GM19240 (cell line): ENCODE measurements around the gene CROCC.
"Not testable (repeated sequence)": the region's sequence is repeated elsewhere in the genome, so short reads cannot be mapped to it uniquely, and the experiment has no call there.

ENCODE experiments used
- DNase-seq: peaks from one replicate; pipeline ENCODE4 v3.0.0; 2011; ENCODE audit warnings: low spot score; ENCODE audit not compliant: insufficient read length

Gene CROCC

DNA sequence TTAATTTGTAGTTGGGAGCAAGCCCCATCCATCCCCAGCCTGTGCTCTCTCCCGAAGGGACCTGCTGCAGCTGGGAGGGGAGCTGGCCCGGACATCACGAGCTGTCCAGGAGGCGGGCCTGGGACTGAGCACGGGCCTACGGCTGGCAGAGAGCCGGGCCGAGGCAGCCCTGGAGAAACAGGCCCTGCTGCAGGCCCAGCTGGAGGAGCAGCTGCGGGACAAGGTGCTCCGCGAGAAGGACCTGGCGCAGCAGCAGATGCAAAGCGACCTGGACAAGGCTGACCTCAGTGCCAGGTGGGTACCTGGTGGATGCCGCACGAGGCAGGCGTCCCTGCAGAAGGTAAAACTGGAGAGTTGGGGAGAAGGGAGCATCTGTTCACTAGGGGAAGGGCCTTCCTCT is 14.8 kb downstream of the CROCC start:
- DNase-seq, result not testable (repeated sequence)

DNA sequence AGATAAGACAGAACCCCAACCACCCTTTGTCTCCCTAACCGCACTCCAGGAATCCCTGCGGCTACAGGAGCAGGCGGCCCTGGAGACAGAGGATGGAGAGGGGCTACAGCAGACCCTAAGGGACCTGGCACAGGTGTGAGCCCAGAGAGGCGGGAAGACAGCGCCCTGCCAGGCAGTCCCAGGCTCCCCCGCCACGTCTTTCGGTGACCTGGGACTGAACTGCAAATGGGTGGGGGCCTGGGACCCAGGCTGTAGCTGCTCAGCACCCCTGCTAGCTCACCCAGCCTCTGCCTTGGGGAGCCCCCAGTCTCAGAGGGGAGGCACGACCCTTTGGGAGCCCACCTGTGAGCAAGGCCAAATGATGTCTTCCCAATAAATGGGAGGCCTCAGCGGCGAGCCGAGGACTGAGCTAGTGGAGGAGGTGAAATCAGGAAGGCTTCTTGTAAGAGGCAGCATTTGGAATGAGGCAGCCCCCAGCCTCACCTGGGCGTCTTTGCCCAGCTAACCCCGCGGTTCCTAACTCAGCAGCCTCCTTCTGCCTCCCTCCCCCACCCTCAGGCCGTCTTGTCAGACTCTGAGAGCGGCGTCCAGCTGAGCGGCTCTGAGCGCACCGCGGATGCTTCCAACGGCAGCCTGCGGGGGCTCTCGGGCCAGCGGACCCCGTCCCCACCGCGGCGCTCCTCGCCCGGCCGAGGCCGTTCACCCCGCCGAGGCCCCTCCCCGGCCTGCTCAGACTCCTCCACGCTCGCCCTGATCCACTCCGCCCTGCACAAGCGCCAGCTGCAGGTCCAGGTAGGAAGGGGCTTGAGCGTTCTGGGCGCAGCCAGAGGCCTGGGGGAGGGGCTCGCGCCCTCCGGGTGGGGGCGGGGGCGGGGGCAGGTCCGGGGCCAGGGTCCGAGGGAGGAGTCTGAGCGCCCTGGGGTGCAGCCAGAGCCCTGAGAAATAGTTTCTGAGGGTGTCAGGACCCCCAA is 16.9 kb downstream of the CROCC start:
- no peak for DNase-seq

DNA sequence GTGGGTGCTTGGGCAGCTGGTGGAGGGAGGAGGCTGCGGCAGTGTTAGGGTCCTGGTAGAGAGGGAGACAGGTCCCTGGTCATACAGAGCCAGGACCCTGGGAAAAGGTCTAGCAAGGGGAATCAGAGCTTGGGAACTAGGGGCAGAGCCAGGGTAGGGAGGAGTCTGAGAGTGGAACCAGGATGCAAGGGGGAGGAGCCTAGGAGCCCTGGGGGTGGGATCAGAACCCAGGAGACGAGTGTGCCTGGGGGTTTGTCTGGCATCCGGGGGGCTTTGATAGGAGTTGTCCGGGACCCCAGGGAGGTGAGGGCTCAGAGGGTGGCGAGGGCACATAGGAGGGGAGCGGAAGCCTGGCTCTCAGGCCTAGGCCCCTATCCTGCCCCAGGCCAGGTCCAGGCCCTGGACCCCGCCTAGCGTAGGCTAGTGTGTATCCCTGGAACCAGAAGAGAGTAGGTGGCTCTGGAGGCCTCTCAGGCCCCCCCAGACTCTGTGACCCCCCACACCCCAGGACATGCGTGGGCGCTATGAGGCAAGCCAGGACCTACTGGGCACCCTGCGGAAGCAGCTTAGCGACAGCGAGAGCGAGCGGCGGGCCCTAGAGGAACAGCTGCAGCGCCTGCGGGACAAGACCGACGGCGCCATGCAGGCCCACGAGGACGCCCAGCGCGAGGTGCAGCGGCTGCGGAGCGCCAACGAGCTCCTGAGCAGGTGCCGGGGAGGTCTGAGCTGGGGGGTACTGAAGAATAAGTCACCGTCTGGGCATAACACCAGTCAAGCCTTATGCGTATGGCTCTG is 17.9 kb downstream of the CROCC start:
- not testable (repeated sequence) for DNase-seq

- DNase-seq, result no peak
Measured at GRCh38 chr1:16944038-16944437, 22.3 kb downstream of the CROCC start.

DNA sequence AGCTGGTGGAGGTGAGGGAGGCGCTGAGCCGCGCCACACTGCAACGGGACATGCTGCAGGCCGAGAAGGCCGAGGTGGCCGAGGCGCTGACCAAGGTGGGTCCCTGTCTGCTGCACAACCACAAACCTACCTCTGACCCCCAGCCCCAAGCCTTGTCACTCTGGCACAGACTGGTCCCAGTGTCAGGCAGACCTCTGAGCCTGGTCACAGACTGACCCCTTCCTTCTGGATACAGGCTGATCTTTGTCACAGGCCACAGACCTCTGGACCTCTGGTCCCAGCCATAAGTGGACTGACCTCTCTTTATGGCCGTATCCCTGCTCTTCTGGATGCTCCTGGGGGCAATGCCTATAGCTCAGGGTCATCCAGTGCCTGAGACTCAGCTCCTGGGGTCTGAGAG is 23.8 kb downstream of the CROCC start:
- not testable (repeated sequence) for DNase-seq

DNA sequence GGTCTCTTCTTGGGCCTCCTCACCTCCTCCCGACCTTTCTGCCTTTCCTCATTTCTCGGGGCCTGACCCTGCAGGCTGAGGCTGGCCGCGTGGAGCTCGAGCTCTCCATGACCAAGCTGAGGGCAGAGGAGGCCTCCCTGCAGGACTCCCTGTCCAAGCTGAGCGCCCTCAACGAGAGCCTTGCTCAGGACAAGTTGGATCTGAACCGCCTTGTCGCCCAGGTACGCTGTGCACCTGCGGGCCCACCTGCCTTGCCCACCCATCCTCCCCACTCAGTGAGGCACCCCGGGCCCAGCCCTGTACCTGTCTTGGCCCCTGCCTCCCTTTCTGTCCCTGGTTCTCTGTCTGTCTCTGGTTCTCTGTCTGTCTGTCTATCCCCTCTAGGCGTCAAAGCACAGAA is 24.5 kb downstream of the CROCC start:
- DNase-seq, result not testable (repeated sequence)

- DNase-seq, result no peak
Measured at GRCh38 chr1:16946646-16947045, 24.9 kb downstream of the CROCC start.

DNA sequence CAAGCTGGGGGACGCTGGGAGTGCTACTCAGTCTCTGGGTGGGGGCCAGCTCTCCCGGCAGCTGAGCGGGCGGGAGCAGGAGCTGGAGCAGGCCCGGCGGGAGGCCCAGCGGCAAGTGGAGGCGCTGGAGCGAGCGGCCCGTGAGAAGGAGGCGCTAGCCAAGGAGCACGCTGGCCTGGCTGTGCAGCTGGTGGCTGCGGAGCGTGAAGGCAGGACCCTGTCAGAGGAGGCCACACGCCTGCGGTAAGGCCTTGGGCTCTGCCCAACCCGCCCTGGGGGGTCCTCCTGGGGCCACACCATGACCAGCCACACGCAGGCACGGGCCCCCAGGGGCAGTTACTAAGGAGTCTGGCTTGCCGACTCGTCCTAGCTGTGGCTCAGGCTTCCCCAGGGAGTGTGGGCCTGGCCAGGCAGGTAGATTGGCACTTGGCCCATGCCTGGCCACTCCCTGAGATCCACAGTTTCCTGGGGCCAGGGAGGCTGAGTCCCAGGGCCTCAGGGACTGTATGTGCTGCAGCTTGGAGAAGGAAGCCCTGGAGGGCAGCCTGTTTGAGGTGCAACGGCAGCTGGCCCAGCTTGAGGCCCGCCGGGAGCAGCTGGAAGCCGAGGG is 26.7 kb downstream of the CROCC start:
- not testable (repeated sequence) for DNase-seq

GRCh38 chr1:16949026-16949425 is 27.3 kb downstream of the CROCC start:
- not testable (repeated sequence) for DNase-seq

- DNase-seq, result not testable (repeated sequence)
Measured at GRCh38 chr1:16952376-16952775, 30.6 kb downstream of the CROCC start.

DNA sequence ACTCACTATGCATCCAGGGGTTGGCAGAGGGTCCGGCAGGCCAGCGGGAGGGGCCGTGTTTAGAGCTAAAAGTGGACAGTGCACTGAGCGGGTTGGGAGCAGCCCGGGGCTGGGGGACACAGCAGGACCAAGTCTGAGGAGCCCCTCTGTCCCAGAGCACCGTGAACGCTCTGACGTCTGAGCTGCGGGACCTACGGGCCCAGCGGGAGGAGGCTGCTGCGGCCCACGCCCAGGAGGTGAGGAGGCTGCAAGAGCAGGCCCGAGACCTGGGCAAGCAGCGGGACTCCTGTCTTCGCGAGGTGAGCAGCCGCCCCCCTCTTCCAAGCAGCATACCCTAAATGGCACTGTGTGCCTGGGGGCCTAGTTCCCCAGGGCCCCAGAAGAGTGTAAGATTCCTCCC is 32.8 kb downstream of the CROCC start:
- DNase-seq, result no peak

GRCh38 chr1:16955186-16955585 is 33.5 kb downstream of the CROCC start:
- no peak for DNase-seq

GRCh38 chr1:16956775-16957174 is 35.0 kb downstream of the CROCC start:
- no peak for DNase-seq

DNA sequence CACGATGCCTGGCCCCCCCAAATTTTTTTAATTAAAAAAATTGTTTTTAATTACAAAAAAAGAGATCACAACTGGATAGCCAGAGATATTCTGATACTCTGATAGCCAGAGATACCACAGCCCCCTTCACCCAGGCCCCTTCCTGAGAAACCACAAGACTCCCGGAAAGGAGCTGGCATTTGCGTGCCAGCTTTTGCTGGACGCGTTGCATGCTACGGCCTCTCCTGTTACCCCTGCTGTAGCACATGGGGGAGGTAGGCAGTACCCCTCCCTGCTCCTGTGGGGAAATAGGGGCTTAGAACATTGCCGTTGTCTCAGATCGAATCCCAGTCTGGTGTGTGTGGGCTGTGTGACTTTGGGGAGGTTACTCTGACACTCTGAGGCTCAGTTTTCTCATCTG is 36.0 kb downstream of the CROCC start:
- no peak for DNase-seq

DNA sequence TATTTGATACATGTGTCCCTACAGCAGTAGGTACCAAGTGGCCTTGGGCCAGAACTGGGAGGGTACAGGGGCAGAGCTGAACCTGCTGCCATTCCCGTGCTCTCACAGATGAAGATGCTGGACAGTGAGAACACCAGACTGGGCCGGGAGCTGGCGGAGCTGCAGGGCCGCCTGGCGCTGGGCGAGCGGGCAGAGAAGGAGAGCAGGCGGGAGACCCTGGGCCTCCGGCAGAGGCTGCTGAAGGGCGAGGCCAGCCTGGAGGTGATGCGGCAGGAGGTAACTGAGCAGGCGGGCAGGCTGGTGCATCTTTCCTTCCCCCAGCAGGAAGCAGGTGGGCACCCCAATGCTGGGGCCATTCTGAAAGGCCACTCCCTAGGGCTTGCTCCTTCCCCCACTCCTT is 36.7 kb downstream of the CROCC start:
- DNase-seq, result no peak

GRCh38 chr1:16960560-16961296 is 39.0 kb downstream of the CROCC start:
- peak; percentile 76 for DNase-seq

GRCh38 chr1:16961297-16962133 is 39.8 kb downstream of the CROCC start:
- no peak for DNase-seq

- not testable (repeated sequence) for DNase-seq
Measured at GRCh38 chr1:16964169-16964568, 42.4 kb downstream of the CROCC start.

GRCh38 chr1:16965486-16966067 is 43.8 kb downstream of the CROCC start:
- no peak for DNase-seq

DNA sequence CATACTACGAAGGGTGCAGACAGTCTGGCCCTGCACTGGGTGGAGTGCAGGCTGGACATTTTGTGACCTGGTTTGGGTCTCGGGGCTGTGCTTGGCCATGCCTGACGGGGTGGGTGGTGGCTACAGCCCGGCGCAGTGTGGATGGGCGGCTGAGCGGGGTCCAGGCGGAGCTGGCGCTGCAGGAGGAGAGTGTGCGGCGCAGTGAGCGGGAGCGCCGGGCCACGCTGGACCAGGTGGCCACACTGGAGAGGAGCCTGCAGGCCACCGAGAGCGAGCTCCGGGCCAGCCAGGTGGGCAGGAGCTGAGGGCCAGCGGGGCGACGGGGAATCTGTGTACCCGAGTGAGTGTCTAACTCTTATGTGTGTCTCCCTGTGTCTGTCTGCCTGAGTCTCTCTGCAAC is 44.6 kb downstream of the CROCC start:
- DNase-seq, result no peak
